ENCODE measurements around the gene GARIN5A. TPM values are rescaled to one million over a fixed set of nuclear protein-coding genes. Genes with fewer than 3 reads are reported as not detected.

GARIN5A gene
- total RNA-seq, 1 experiment from 2014 or later, result 3.7 TPM

- Histone ChIP-seq H4K20me1 (ENCODE audit: insufficient read depth) (no peaks in the 10 kb centered on the region), H3K4me3 (no peak overlapping the region), H3K79me2 (ENCODE audit: low read depth) (no peaks in the 10 kb centered on the region), H3K9me2 (ENCODE audit: insufficient read depth) (no peaks in the 10 kb centered on the region), H3K4me1 (replicated peaks; ENCODE audit: insufficient read depth) (peaks cover 8% of the 10 kb centered on the region), H3K36me3 (ENCODE audit: low read depth) (no peaks in the 10 kb centered on the region), H3K9me3 (ENCODE audit: insufficient read depth, low read depth) (no peaks in the 10 kb centered on the region), H3K27ac (no peak overlapping the region), H3K4me2 (no peak overlapping the region), H3K27me3 (ENCODE audit: insufficient read depth, low read depth) (peaks cover 15% of the 10 kb centered on the region), H3F3A (ENCODE audit: insufficient read depth, low read depth) (no peaks in the 10 kb centered on the region), H2AFZ (no peak overlapping the region)
- intact Hi-C loops (cut with micrococcal nuclease; ENCODE audit: unreplicated experiment), result no loop called here
- TF ChIP-seq EZH2 (IDR thresholded peaks at IDR 0.05; ENCODE audit: low read depth) (no peak), CTCF (conservative IDR thresholded peaks at IDR 0.05) (no peak)
- CTCF ChIA-PET, result interaction anchor here (0.5 kb wide), 1 partner anchor 97 kb away, joined by 5 read pairs; no protein-coding TSS in a partner anchor
- no TSS peak for BruUV-seq (replicated peaks)
- no peak for DNase-seq
- POLR2A ChIA-PET (ENCODE audit: unreplicated experiment), result no interaction called here
Observed at GRCh38 chr19:50464348-50464747, 12.3 kb downstream of the GARIN5A start.

GRCh38 chr19:50462970-50463369 is 13.7 kb downstream of the GARIN5A start:
- Histone ChIP-seq H3K36me3 (ENCODE audit: low read depth) (no peaks in the 10 kb centered on the region), H3K79me2 (ENCODE audit: low read depth) (no peaks in the 10 kb centered on the region), H3K27me3 (ENCODE audit: insufficient read depth, low read depth) (peaks cover 7% of the 10 kb centered on the region; the same call in 1 of the 2 replicates), H3K9me3 (ENCODE audit: insufficient read depth, low read depth) (no peaks in the 10 kb centered on the region), H3K27ac (no peak overlapping the region), H3K4me3 (no peak overlapping the region), H3F3A (ENCODE audit: insufficient read depth, low read depth) (no peaks in the 10 kb centered on the region), H2AFZ (no peak overlapping the region), H3K4me2 (no peak overlapping the region), H3K4me1 (replicated peaks; ENCODE audit: insufficient read depth) (peaks cover 8% of the 10 kb centered on the region), H4K20me1 (ENCODE audit: insufficient read depth) (no peaks in the 10 kb centered on the region), H3K9me2 (ENCODE audit: insufficient read depth) (no peaks in the 10 kb centered on the region)
- no peak for DNase-seq
- no TSS peak for BruUV-seq (replicated peaks)
- ChIA-PET POLR2A (ENCODE audit: unreplicated experiment) (no interaction called here), CTCF (no interaction called here)
- intact Hi-C loops (cut with micrococcal nuclease; ENCODE audit: unreplicated experiment), result no loop called here
- TF ChIP-seq EZH2 (IDR thresholded peaks at IDR 0.05; ENCODE audit: low read depth), result no peak
- TF ChIP-seq CTCF (conservative IDR thresholded peaks at IDR 0.05), result no peak

GRCh38 chr19:50461066-50461875 is 15.4 kb downstream of the GARIN5A start:
- H3K4me3 ChIP-seq, result no peak overlapping the region
- peaks cover 23% of the 10 kb centered on the region for H3K27me3 ChIP-seq (ENCODE audit: insufficient read depth, low read depth)
- intact Hi-C loops (cut with micrococcal nuclease; ENCODE audit: unreplicated experiment), result loop anchor here (1.0 to 2.0 kb wide), 2 partner anchors 93 to 202 kb away; no protein-coding TSS in a partner anchor
- no peak overlapping the region for H3K27ac ChIP-seq
- H3K4me1 ChIP-seq (replicated peaks; ENCODE audit: insufficient read depth), result peaks cover 8% of the 10 kb centered on the region
- no peaks in the 10 kb centered on the region for H3K9me2 ChIP-seq (ENCODE audit: insufficient read depth)
- H3K9me3 ChIP-seq (ENCODE audit: insufficient read depth, low read depth), result no peaks in the 10 kb centered on the region
- H3K79me2 ChIP-seq (ENCODE audit: low read depth), result no peaks in the 10 kb centered on the region
- H4K20me1 ChIP-seq (ENCODE audit: insufficient read depth), result no peaks in the 10 kb centered on the region
- H2AFZ ChIP-seq, result no peak overlapping the region
- no peaks in the 10 kb centered on the region for H3K36me3 ChIP-seq (ENCODE audit: low read depth)
- CTCF ChIA-PET, result interaction anchor here (0.6 to 1.2 kb wide), 4 partner anchors 13 to 344 kb away, joined by 3 to 9 read pairs (median 4); no protein-coding TSS in a partner anchor
- no TSS peak for BruUV-seq (replicated peaks)
- DNase-seq, result peak; percentile 46 to 65
- H3F3A ChIP-seq (ENCODE audit: insufficient read depth, low read depth), result no peaks in the 10 kb centered on the region
- POLR2A ChIA-PET (ENCODE audit: unreplicated experiment), result no interaction called here
- peak overlapping the region; percentile 16 for H3K4me2 ChIP-seq
- TF ChIP-seq EZH2 (IDR thresholded peaks at IDR 0.05; ENCODE audit: low read depth), result no peak
- peak; percentile 90 for TF ChIP-seq CTCF (conservative IDR thresholded peaks at IDR 0.05)

Measured in PC-9 (cell line).